Brain pericyte (primary cell): ENCODE data around the gene KIF22.
"Not testable (repeated sequence)": the region's sequence is repeated elsewhere in the genome, so short reads cannot be mapped to it uniquely, and the experiment has no call there.

Source experiments
- DNase-seq: peaks from one replicate; pipeline ENCODE4 v3.0.0-alpha.2; 2012; ENCODE audit warnings: low read depth, low spot score

The KIF22 gene

DNA sequence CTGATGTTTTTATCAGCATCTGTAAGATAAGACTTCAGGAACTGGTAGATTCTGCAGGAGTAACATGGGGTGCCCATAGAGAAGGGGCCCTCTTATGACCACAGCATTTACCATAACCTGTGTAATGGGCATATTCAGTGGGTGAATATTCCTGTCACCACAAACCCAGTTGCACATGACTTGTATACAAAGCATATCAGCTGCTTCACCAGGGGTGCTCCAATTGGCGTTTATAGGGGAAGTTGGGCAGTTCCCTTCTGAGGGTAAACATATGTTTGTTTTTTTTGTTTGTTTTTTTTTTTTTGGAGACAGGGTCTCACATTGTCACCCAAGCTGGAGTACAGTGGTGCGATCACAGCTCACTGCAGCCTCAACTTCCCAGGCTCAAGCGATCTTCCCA, 24.0 kb upstream of the KIF22 start:
- no peak for DNase-seq

GRCh38 chr16:29767062-29767461, 23.5 kb upstream of the KIF22 start:
- DNase-seq = no peak

- DNase-seq = no peak
Measured at GRCh38 chr16:29769507-29769906, 21.0 kb upstream of the KIF22 start.

- DNase-seq = no peak
Measured at GRCh38 chr16:29770250-29770929, 20.2 kb upstream of the KIF22 start.

GRCh38 chr16:29772330-29772729, 18.2 kb upstream of the KIF22 start:
- DNase-seq = not testable (repeated sequence)

DNA sequence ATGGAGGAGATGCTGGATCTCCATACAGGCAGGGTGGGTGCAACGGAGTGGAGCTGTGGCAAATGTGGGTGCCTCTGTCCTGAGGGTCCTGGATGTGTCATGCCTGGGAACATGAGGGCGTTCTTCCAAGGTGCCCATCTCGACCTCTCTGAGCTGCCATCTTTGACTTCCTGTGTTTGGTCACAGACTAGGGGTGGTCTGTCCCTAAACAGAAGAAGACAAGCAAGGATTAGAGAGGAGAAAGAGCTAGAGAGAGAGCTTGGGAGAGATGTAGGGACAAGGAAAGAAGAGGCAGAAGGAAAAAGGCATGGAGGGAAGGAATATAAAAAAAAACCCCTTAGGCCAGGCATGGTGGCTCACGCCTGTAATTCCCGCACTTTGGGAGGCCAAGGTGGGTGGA, 15.8 kb upstream of the KIF22 start:
- no peak for DNase-seq

- DNase-seq = no peak
Measured at GRCh38 chr16:29775742-29776408, 14.7 kb upstream of the KIF22 start.

DNA sequence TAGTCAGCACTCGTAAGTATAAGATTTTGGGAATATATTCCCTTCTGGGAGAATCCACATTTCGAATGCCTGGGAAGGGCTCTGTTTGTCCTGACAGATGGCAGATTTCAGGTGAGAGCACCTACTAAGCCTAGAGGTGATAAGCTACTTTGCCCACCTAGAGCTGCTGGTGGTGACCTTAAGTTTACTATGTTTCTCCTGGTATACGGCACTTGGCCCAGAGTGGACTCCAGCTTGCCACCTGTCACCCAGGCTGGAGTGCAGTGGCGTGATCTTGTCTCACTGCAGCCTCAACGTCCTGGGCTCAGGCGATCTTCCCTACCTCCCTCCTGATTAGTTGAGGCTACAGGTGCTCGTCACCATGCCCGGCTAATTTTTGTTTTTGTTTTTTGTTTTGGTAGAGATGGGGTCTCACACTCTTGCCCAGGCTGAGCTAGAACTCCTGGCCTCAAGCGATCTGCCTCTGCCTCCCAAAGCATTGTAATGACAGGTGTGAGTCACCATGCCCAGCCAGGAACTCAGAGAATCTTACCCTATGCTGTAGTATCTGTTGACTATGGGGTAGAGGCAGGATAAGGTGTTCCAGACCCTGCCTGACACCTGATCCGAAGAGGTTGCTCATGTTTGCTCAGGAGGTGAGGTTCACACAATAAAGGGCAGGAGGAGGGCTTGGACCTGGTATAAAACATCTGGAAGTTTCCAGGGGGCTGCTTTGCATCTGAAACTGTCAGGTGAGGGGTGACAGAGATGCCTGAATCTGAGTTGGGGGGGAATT, 12.8 kb upstream of the KIF22 start, which contains the start of gene ZG16:
Gene ZG16 (plus strand): TSS at position 681 of the 775 bp plus-strand sequence. CDS start 1,011 bp downstream, outside the sequence.
- DNase-seq = no peak

- DNase-seq = no peak
Measured at GRCh38 chr16:29779474-29779873, 11.1 kb upstream of the KIF22 start.

GRCh38 chr16:29783094-29783953, 7.2 kb upstream of the KIF22 start:
- DNase-seq = not testable (repeated sequence)

- no peak for DNase-seq
Measured at GRCh38 chr16:29784157-29784556, 6.4 kb upstream of the KIF22 start.

- DNase-seq = no peak
Measured at GRCh38 chr16:29784901-29785500, 5.5 kb upstream of the KIF22 start.

DNA sequence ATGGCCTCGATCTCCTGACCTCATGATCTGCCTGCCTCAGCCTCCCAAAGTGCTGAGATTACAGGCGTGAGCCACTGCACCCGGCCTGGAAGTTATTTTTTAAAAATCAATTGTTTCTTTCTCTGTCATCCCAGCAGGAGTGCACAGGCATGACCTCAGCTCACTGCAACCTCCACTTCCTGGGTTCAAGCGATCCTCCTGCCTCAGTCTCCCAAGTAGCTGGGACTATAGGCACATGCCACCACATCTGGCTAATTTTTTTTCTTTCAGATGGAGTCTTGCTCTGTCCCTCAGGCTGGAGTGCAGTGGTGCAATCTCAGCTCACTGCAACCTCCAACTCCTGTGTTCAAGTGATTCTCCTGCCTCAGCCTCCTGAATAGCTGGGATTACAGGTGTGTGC, 3.4 kb upstream of the KIF22 start:
- DNase-seq = not testable (repeated sequence)

DNA sequence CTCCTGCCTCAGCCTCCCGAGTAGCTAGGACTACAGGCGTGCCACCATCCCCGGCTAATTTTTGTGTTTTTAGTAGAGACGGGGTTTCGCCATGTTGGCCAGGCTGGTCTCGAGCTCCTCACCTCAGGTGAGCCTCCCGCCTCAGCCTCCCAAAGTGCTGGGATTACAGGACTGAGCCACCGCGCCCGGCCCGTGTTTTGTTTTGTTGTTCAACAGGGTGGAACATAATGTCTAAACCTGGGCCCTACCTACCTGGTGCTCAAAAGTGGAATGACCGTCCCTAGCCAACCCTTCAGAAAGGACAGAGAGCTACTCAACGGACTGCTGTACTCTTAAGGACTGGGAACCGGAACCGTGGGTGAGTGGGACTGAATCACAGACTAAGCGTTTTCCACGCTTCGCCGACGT, 772 bp upstream of the KIF22 start:
- no peak for DNase-seq

- no peak for DNase-seq
Measured at GRCh38 chr16:29790949-29791844, 646 bp downstream of the KIF22 start.

DNA sequence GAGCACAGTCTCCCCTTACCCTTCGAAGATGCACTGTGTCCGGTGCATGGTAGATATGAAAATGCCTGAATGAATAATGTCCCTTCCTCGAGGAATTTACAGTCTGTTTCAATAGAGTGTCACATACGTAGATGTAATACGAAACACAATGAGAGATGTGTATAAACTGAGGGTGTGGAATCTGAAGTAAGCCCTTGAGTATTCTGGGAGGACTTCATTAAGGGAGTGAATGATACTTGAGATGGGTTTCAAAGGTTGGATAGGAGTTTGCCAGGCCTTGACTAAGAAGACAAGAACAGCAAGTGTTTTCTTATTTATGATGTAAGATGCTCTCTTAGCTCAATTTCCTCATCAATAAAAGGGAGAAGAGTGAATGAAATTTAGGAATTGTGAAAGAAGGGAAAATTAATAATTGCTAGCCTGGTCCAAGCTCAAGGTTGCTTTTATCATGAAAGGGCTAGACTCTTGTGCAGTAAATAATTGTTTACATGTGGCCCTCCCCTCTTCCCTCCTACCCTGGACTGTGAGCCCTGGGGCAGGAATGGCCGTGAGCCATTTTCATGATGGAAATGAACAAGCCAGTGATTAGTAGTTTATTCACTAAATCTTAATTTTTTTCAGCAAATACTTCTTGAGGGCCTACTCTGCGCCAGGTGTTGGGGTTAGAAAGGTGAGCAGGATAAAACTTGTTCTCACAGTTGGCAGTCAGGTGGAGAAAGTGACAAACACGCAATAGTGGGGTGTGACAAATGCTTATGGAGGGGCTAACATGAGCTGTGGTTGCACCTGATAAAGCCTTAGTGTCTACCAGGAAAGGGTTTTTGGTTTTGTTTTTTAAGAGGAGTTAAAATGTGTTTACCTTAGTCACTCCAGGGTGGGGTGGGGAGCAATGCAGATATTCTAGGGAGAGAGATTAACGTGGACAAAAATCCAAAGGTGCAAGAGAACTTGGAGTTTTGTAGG, 1.6 kb downstream of the KIF22 start:
- DNase-seq = no peak

GRCh38 chr16:29793153-29793552, 2.6 kb downstream of the KIF22 start:
- DNase-seq = not testable (repeated sequence)

DNA sequence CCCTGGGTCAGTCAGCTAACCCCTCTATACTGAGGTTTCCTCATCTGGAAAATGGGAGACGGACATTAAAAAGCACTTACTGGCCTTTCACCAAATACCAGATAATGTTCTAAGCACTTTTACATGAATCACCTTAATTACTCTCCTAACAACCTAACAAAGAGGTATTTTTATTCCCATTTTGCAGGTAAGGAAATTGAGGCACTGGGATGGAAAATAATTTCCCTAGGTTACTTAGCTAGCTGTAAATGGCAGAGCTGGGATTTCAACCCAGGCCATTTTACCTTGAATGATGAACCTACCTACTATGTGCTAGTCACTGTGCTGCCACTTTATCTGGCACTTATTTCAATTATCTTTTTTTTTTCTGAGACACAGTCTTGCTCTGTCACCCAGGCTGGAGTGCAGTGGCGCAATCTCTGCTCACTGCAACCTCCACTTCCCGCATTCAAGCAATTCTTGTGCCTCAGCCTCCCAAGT, 3.7 kb downstream of the KIF22 start:
- DNase-seq = no peak

DNA sequence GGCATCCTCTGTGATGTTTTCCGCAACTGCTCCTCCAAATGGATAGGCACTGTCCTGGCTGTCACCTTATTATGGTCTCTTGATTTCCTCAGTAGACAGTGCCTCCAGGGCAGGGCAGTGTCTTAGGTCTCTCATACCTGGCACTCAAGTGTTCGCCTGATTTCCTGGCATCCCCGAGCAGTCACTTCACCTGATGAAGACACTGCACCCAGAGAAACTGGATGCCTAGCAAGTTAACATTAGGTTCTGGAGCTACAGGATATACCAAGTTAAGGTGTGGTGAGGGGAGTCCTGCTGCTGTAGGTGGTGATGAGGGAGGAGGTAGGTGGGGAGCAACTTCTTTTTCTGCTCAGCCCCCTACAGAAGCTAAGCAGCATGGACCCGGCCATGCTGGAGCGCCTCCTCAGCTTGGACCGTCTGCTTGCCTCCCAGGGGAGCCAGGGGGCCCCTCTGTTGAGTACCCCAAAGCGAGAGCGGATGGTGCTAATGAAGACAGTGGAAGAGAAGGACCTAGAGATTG, 11.9 kb downstream of the KIF22 start:
- DNase-seq = no peak
